Right lobe of liver (tissue), 6 donors: Measurements from ENCODE around the gene CYB5B. TPM values are rescaled to one million over a fixed set of nuclear protein-coding genes. Genes with fewer than 3 reads are reported as not detected.
"Not testable (repeated sequence)": the region's sequence is repeated elsewhere in the genome, so short reads cannot be mapped to it uniquely, and the experiment has no call there.

Experiments
- ATAC-seq, 4 donors: fragments of 200-7000 bp; cut with Tn5 transposase; one replicate each; pipeline ENCODE4 v1.9.1; 2020; ENCODE audit warnings: mild to moderate bottlenecking in 4 of 4, moderate library complexity in 4 of 4
- DNase-seq, 3 donors: peaks; one replicate each; pipeline ENCODE4 v3.0.0-alpha.2; 2020
- H3K27ac ChIP-seq, 3 donors: fragments of 200-600 bp; one replicate each; pipeline ENCODE4 v1.8.0; 2022
- H3K27me3 ChIP-seq, 2 donors: fragments of 200-600 bp; one replicate each; pipeline ENCODE4 v1.8.0; 2022
- H3K36me3 ChIP-seq, 4 donors: fragments of 200-600 bp; sonication (generic) in 1 of 4; one replicate each; pipeline versions ENCODE4 v1.5.1 to v1.8.0; 2017 to 2022; ENCODE audit warnings: control low read depth in 1 of 4
- H3K4me1 ChIP-seq, 4 donors: fragments of 200-600 bp; sonication (generic) in 1 of 4; one replicate each; pipeline versions ENCODE4 v1.5.1 to v1.8.0; 2017 to 2022; ENCODE audit warnings: control low read depth in 1 of 4
- H3K4me3 ChIP-seq, 3 donors: fragments of 200-600 bp; one replicate each; pipeline ENCODE4 v1.8.0; 2022
- H3K9me3 ChIP-seq, 4 donors: fragments of 200-600 bp; sonication (generic) in 1 of 4; one replicate each; pipeline versions ENCODE4 v1.5.1 to v1.8.0; 2017 to 2022; ENCODE audit warnings: control low read depth in 1 of 4
- POLR2A ChIP-seq: fragments of 450-650 bp; IDR thresholded peaks from one replicate; pipeline ENCODE4 v1.6.1; 2017; ENCODE audit warnings: antibody characterized with exemption, mild to moderate bottlenecking
- WGBS: methylation state at CpG from one replicate; pipeline ENCODE4 v1.1.6; 2018; ENCODE audit warnings: low coverage, low lambda C conversion rate; ENCODE audit not compliant: insufficient coverage; ENCODE audit errors: missing lambda C conversion rate; 5-methylcytosine and 5-hydroxymethylcytosine counted together
- intact Hi-C, 2 donors: fragments of 100-400 bp; cut with DNase I; formaldehyde crosslinking; loops; one replicate each; pipeline versions ENCODE4 v1.11.2 to v1.14.1; 2022
- total RNA-seq, 6 experiments: library from RNA; depleted of rRNA in 2 of 6; stranded (reverse); fragments of >200 nt in 2 of 6; fragmentation: NEBNext Ultra II Directional in 3 of 6; extraction: Animal tissue kit (Norgen Biotek cat#: 25700) in 3 of 6; gene quantifications; one replicate each; pipeline versions ENCODE4 v1.1.0 to v1.2.4, GENCODE V29; 2016 to 2023
- TF ChIP-seq, protein P1 (sequence below), 4 donors: fragments of 200-600 bp in 3 of 4; fragments of 450-650 bp in 1 of 4; IDR thresholded peaks; one replicate each; pipeline versions ENCODE4 v1.5.1 to v1.8.0; 2016 to 2022; ENCODE audit warnings: antibody characterized with exemption in 4 of 4, mild to moderate bottlenecking in 2 of 4
- donor health status: DM: no; HTN: yes; CAD: no.
- donor health status: DM: no; HTN: no; CAD: no.
- donor health status: DM: no; HTN: no; CAD: no.
- donor health status: DM: no; HTN: yes; CAD: no.
- donor health status: DM: no; HTN: yes; CAD: no.

CYB5B gene
- total RNA-seq, 6 experiments from 2014 or later: 19.1 to 42.1 (median 30.5) TPM

DNA sequence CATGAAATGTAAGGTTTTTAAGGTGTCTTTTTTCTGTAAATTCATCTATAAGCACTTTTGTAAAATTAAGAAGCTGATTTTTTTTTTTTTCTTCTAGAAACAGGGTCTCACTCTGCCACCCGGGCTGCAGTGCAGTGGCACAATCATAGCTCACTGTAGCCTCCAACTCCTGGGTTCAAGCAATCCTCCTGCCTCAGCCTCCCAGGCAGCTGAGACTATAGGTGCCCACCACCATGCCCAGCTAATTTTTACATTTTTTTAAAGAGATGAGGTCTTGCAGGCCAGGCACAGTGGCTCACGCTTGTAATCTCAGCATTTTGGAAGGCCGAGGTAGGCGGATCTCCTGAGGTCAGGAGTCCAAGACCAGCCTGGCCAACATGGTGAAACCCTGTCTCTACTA is 4.5 kb upstream of the CYB5B start:
- H3K36me3 ChIP-seq: no peaks in the 10 kb centered on the region
- H3K9me3 ChIP-seq: no peaks in the 10 kb centered on the region
- intact Hi-C loops: no loop called here
- no peak for TF ChIP-seq POLR2A
- TF ChIP-seq, protein P1, sequence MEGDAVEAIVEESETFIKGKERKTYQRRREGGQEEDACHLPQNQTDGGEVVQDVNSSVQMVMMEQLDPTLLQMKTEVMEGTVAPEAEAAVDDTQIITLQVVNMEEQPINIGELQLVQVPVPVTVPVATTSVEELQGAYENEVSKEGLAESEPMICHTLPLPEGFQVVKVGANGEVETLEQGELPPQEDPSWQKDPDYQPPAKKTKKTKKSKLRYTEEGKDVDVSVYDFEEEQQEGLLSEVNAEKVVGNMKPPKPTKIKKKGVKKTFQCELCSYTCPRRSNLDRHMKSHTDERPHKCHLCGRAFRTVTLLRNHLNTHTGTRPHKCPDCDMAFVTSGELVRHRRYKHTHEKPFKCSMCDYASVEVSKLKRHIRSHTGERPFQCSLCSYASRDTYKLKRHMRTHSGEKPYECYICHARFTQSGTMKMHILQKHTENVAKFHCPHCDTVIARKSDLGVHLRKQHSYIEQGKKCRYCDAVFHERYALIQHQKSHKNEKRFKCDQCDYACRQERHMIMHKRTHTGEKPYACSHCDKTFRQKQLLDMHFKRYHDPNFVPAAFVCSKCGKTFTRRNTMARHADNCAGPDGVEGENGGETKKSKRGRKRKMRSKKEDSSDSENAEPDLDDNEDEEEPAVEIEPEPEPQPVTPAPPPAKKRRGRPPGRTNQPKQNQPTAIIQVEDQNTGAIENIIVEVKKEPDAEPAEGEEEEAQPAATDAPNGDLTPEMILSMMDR (IDR thresholded peaks at IDR 0.05): no peak
- WGBS: 30% methylated on average over 3 of the region's 4 CpGs
- ATAC-seq (no peak), DNase-seq (no peak)
- H3K27ac ChIP-seq: no peak overlapping the region
- H3K4me3 ChIP-seq: no peak overlapping the region
- H3K4me1 ChIP-seq: peaks cover 0 to 6% (median 0%) of the 10 kb centered on the region in 4 donors
- H3K27me3 ChIP-seq: no peaks in the 10 kb centered on the region

DNA sequence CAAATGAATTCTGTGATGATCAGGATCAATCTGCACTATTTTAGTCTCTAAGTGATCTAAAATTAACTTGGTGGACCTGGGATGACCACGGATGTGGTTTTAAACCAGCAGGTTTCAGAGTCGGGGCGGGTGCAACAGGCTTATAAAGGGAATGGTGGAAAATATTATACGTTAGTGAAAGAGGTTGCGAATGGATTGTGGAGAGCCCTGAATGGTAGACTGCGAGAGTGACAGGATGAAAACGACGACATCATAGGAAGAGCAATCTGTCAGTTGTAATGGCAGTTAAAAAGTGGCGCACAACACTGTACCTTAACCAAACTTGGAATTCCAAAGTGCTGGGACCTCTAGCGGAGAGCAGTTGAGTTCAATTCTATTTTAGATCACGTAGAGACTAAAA is 1.2 kb upstream of the CYB5B start:
- Histone ChIP-seq H3K4me1 (peaks cover 0 to 17% (median 5%) of the 10 kb centered on the region in 4 donors), H3K4me3 (no peak overlapping the region), H3K27ac (no peak overlapping the region), H3K36me3 (peaks cover 0 to 4% (median 0%) of the 10 kb centered on the region in 4 donors), H3K27me3 (no peaks in the 10 kb centered on the region), H3K9me3 (no peaks in the 10 kb centered on the region)
- DNase-seq: no peak
- intact Hi-C loops: no loop called here
- no peak for ATAC-seq
- TF ChIP-seq, protein P1 (IDR thresholded peaks at IDR 0.05): no peak
- TF ChIP-seq POLR2A: no peak
- WGBS: 85% methylated on average over 10 of the region's 11 CpGs

DNA sequence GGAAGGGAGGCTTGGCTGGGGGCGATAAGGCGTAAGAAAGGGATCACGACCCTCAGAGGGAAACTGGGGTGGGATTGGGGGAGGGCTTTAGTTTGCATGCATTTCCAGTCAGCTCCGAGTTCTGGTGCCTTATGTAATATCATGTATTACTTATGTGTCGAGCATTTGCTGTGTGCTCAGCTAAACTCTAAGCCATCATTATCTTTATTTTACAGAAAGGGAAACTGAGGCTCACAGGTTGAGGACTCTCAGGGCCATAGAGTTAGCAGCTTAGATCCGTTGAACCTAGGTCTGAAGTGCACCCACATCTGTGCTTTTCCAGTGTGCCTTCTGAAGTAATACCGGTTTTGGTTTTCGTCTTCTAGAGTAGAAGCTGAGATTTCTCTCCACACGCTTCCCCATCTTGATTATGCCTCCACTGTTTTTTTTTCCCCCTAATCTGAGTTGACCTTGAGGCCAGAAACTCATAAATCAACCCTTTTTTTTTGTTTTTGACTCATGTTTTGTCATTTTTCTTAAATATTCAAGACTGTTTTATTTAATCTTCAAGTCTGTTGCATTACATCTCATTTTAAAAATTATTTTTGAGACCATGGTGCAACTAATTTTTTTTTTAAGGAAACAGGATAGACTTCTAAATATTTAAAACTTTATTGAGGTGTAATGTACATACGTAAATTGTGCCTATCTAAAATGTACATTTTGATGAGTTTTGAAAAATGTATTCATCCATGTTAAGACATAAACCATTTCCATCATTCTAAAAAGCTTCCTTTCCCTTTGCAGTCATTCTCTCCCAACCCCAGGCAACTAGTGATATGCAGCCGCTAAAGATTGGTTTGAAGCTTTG is 741 bp downstream of the CYB5B start:
- ATAC-seq (peak in 1 of 4 donors; percentile 7), DNase-seq (no peak)
- Histone ChIP-seq H3K9me3 (no peaks in the 10 kb centered on the region), H3K36me3 (peaks cover 0 to 7% (median 2%) of the 10 kb centered on the region in 4 donors), H3K4me1 (peaks cover 0 to 14% (median 5%) of the 10 kb centered on the region in 4 donors), H3K27ac (peak overlapping the region; percentile 39 to 60 (median 49)), H3K4me3 (peak overlapping the region; percentile 69 to 92 (median 91)), H3K27me3 (no peaks in the 10 kb centered on the region)
- TF ChIP-seq, protein P1 (IDR thresholded peaks at IDR 0.05): no peak
- no peak for TF ChIP-seq POLR2A
- intact Hi-C loops: no loop called here
- 8% methylated on average over 11 of the region's 11 CpGs for WGBS

DNA sequence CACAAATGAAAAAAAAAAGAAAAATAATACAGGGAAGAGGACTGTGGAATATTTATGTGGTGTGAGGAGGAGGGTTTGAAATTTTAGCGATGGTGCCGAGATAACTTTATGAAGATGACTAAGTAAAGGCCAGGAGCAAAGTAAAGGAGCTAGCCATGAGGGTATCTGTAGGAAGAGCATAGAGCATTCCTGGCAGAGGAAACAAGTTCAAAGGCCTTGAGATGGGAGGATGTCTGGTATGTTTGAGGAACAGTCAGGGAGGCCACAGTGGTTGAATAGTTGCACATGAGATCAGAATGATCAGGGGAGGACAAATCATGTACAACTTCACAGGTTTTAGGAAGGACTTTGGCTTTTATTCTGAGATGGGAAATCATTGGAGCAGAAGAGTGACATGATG is 4.2 kb downstream of the CYB5B start:
- no peak overlapping the region for H3K4me3 ChIP-seq
- intact Hi-C loops: no loop called here
- H3K27ac ChIP-seq: no peak overlapping the region
- no peak for DNase-seq
- peaks cover 0 to 31% (median 8%) of the 10 kb centered on the region in 4 donors for H3K36me3 ChIP-seq
- ATAC-seq: no peak
- 95% methylated on average over 2 of the region's 2 CpGs for WGBS
- H3K9me3 ChIP-seq: no peaks in the 10 kb centered on the region
- peaks cover 0 to 11% (median 5%) of the 10 kb centered on the region in 4 donors for H3K4me1 ChIP-seq
- no peak for TF ChIP-seq POLR2A
- TF ChIP-seq, protein P1 (IDR thresholded peaks at IDR 0.05): no peak
- H3K27me3 ChIP-seq: no peaks in the 10 kb centered on the region

DNA sequence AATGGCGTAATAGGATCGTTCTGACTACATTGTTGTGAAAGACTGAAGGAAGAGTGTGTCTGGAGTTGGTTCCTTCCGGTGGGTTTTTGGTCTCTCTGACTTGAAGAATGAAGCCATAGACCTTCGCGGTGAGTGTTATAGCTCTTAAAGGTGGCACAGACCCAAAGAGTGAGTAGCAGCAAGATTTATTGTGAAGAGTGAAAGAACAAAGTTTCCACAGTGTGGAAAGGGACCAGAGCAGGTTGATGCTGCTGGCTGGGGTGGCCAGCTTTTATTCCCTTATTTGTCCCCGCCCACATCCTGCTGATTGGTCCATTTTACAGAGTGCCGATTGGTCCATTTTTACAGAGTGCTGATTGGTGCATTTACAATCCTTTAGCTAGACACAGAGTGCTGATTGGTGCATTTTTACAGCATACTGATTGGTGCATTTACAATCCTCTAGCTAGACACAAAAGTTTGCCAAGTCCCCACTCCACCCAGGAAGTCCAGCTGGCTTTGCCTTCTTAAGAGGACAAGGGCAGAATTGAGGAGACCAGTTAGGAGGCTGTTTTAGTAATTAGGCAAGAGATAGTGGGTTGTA is 4.7 kb downstream of the CYB5B start:
- H3K27ac ChIP-seq, H3K27me3 ChIP-seq, intact Hi-C loops, H3K9me3 ChIP-seq, ATAC-seq, DNase-seq, H3K4me3 ChIP-seq: not testable (repeated sequence)
- Histone ChIP-seq H3K36me3 (peaks cover 0 to 32% (median 8%) of the 10 kb centered on the region in 4 donors), H3K4me1 (peaks cover 0 to 11% (median 5%) of the 10 kb centered on the region in 4 donors)
- WGBS: 80% methylated on average over 2 of the region's 7 CpGs
